K562 (cell line): ENCODE measurements around the gene MAD1L1. TPM values are rescaled to one million over a fixed set of nuclear protein-coding genes. Genes with fewer than 3 reads are reported as not detected.

ENCODE experiments used
- ATAC-seq: fragments of 200-7000 bp; cut with Tn5 transposase; 3 replicates; pipeline ENCODE4 v1.9.1; 2020; ENCODE audit warnings: moderate library complexity
- BruUV-seq: library from RNA; stranded (reverse); fragments of 400-500 nt; replicated peaks from 2 replicates; lab custom pipeline; 2021; lab: Mats Ljungman, UMichigan
- CTCF ChIA-PET: fragments of 300-600 bp; formaldehyde crosslinking; extraction: SDS; loops from one replicate; lab custom pipeline; 2021; ENCODE audit warnings: low intra/inter-chr PET ratio; lab: Yijun Ruan, JAX
- POLR2A ChIA-PET: fragments of 300-600, 350-650 bp; sonication (Branson Sonifier 250); formaldehyde crosslinking; extraction: SDS; loops from one replicate; lab custom pipeline; 2021; ENCODE audit warnings: antibody characterized with exemption, inconsistent platforms; lab: Yijun Ruan, JAX
- DNase-seq, 4 experiments: peaks; one replicate each; pipeline versions ENCODE4 v3.0.0 to v3.0.0-alpha.2; 2011 to 2018; ENCODE audit warnings: low spot score in 3 of 4, mixed read lengths in 3 of 4; ENCODE audit errors: extremely low read depth in 1 of 4
- FAIRE-seq: peaks from 2 replicates; lab custom pipeline; 2011; peaks lifted over from hg19 to GRCh38; lab: Jason Lieb, UNC
- H2AFZ ChIP-seq: 2 replicates; pipeline ENCODE4 v1.6.0; 2011; ENCODE audit warnings: low read depth, low read length, control low read depth, inconsistent platforms
- H3K27ac ChIP-seq: fragments of 200-600 bp; 3 replicates; pipeline ENCODE4 v1.8.0; 2011; ENCODE audit warnings: low read depth, mild to moderate bottlenecking, control low read depth, inconsistent platforms, low read length, moderate library complexity, mixed read lengths; ENCODE audit errors: extremely low read depth
- H3K27me3 ChIP-seq, 2 experiments: fragments of 300-600 bp in 1 of 2; 2 replicates in 1 of 2; 3 replicates in 1 of 2; pipeline versions ENCODE4 v1.6.0 to v1.8.0; 2011; ENCODE audit warnings: inconsistent platforms in 2 of 2, low read length in 2 of 2, mild to moderate bottlenecking in 1 of 2, mixed read lengths in 1 of 2, moderate library complexity in 1 of 2; ENCODE audit not compliant: control insufficient read depth in 2 of 2, insufficient read depth in 2 of 2
- H3K36me3 ChIP-seq: fragments of 300-600 bp; 3 replicates; pipeline ENCODE4 v1.8.0; 2011; ENCODE audit warnings: mild to moderate bottlenecking, low read length, inconsistent platforms; ENCODE audit not compliant: control insufficient read depth, insufficient read depth
- H3K4me1 ChIP-seq, 2 experiments: fragments of 200-600 bp in 1 of 2; replicated peaks in 1 of 2; 2 replicates in 1 of 2; 3 replicates in 1 of 2; pipeline versions ENCODE4 v1.5.1 to v1.8.0; 2011; ENCODE audit warnings: inconsistent platforms in 2 of 2, low read length in 2 of 2, mild to moderate bottlenecking in 1 of 2, mixed read lengths in 1 of 2, moderate library complexity in 1 of 2; ENCODE audit not compliant: control insufficient read depth in 2 of 2, insufficient read depth in 2 of 2
- H3K4me2 ChIP-seq: 2 replicates; pipeline ENCODE4 v1.6.1; 2011; ENCODE audit warnings: low read length, control low read depth, inconsistent platforms, mixed read lengths; ENCODE audit not compliant: insufficient read depth
- H3K4me3 ChIP-seq: fragments of 200-600 bp; sonication (generic), shearing (Covaris generic); 2 replicates; pipeline ENCODE4 v1.5.1; 2016; ENCODE audit warnings: control low read depth, inconsistent platforms
- H3K79me2 ChIP-seq: fragments of 200-600 bp; 3 replicates; pipeline ENCODE4 v1.8.0; 2011; ENCODE audit warnings: low read length, inconsistent platforms; ENCODE audit not compliant: control insufficient read depth, insufficient read depth
- H3K9ac ChIP-seq, 2 experiments: 2 replicates each; pipeline versions ENCODE4 v1.6.0 to v1.6.1; 2011; ENCODE audit warnings: low read depth in 2 of 2, low read length in 2 of 2, control low read depth in 1 of 2, inconsistent platforms in 1 of 2, mild to moderate bottlenecking in 1 of 2, mixed read lengths in 1 of 2; ENCODE audit not compliant: insufficient read depth in 1 of 2
- H3K9me1 ChIP-seq: one replicate; pipeline ENCODE4 v1.6.0; 2011; ENCODE audit warnings: inconsistent platforms, mild to moderate bottlenecking, low read length, moderate library complexity; ENCODE audit not compliant: control insufficient read depth, insufficient read depth
- H3K9me3 ChIP-seq: replicated peaks from 2 replicates; pipeline ENCODE4 v1.5.1; 2011; ENCODE audit warnings: low read depth, low read length, inconsistent platforms; ENCODE audit not compliant: control insufficient read depth, insufficient read depth
- H4K20me1 ChIP-seq: replicated peaks from 2 replicates; pipeline ENCODE4 v1.6.1; 2011; ENCODE audit warnings: low read length, inconsistent platforms, mixed read lengths; ENCODE audit not compliant: control insufficient read depth, insufficient read depth
- BDP1 ChIP-seq: IDR thresholded peaks from 3 replicates; pipeline ENCODE4 v1.6.1; 2011; ENCODE audit not compliant: insufficient read length, insufficient read depth
- CREB5 ChIP-seq: fragments of 250-450 bp; sonication (Bioruptor Pico); IDR thresholded peaks from 2 replicates; pipeline ENCODE4 v1.5.0; 2020; ENCODE audit warnings: mild to moderate bottlenecking
- E2F3 ChIP-seq: fragments of 250-450 bp; sonication (Bioruptor Pico); IDR thresholded peaks from 2 replicates; pipeline ENCODE4 v1.4.0; 2020; ENCODE audit warnings: mild to moderate bottlenecking
- ETS2 ChIP-seq: IDR thresholded peaks from 2 replicates; pipeline ENCODE4 v1.6.1; 2016; ENCODE audit warnings: borderline replicate concordance, missing genetic modification characterization, mild to moderate bottlenecking, moderate library complexity, missing compliant biosample characterization; ENCODE audit not compliant: poor library complexity, severe bottlenecking
- LCOR ChIP-seq: sonication (generic); formaldehyde crosslinking; IDR thresholded peaks from 2 replicates; pipeline ENCODE4 v1.8.0; 2022; ENCODE audit warnings: mild to moderate bottlenecking, missing genetic modification reagents
- NCOA1 ChIP-seq: fragments of 450-650 bp; IDR thresholded peaks from 2 replicates; pipeline ENCODE4 v1.6.1; 2016; ENCODE audit warnings: low read depth
- RHOXF2B ChIP-seq: fragments of 250-450 bp; sonication (Bioruptor Pico); conservative IDR thresholded peaks from 2 replicates; pipeline ENCODE4 v1.5.1; 2021
- SIN3B ChIP-seq: fragments of 450-650 bp; IDR thresholded peaks from 2 replicates; pipeline ENCODE4 v1.6.1; 2017; ENCODE audit warnings: low read depth, mild to moderate bottlenecking, moderate library complexity
- TAF1 ChIP-seq: IDR thresholded peaks from 2 replicates; pipeline ENCODE4 v1.6.1; 2011; ENCODE audit warnings: mild to moderate bottlenecking, low read length, moderate library complexity; ENCODE audit not compliant: insufficient read depth, control insufficient read depth, severe bottlenecking; ENCODE audit errors: extremely low read depth
- TAF9B ChIP-seq: fragments of 450-650 bp; IDR thresholded peaks from 2 replicates; pipeline ENCODE4 v1.6.1; 2018; ENCODE audit warnings: mild to moderate bottlenecking; ENCODE audit not compliant: partially characterized antibody
- THRAP3 ChIP-seq: fragments of 450-650 bp; IDR thresholded peaks from 2 replicates; pipeline ENCODE4 v1.6.1; 2016; ENCODE audit warnings: mild to moderate bottlenecking, inconsistent platforms, borderline replicate concordance
- ZC3H4 ChIP-seq: sonication (generic); formaldehyde crosslinking; IDR thresholded peaks from 2 replicates; pipeline ENCODE4 v1.9.0; 2021; ENCODE audit warnings: missing genetic modification reagents, borderline replicate concordance
- ZFPM2 ChIP-seq: fragments of 250-450 bp; sonication (Bioruptor Pico); IDR thresholded peaks from 2 replicates; pipeline ENCODE4 v1.5.1; 2022; ENCODE audit warnings: mild to moderate bottlenecking
- ZNF277 ChIP-seq: fragments of 250-450 bp; sonication (Bioruptor Pico); IDR thresholded peaks from 2 replicates; pipeline ENCODE4 v1.8.0; 2022; ENCODE audit warnings: inconsistent platforms, mild to moderate bottlenecking, moderate library complexity, borderline replicate concordance
- ZNF324 ChIP-seq: fragments of 250-450 bp; sonication (Bioruptor Pico); IDR thresholded peaks from 2 replicates; pipeline ENCODE4 v1.4.0; 2020; ENCODE audit warnings: mild to moderate bottlenecking
- ZNF561 ChIP-seq: fragments of 450-650 bp; formaldehyde crosslinking; conservative IDR thresholded peaks from 2 replicates; pipeline ENCODE4 v1.4.0; 2020; ENCODE audit warnings: mild to moderate bottlenecking, moderate library complexity
- WGBS: fragments of 100-300 bp; shearing (Covaris generic); methylation state at CpG from one replicate; pipeline ENCODE4 v1.1.6; 2016; ENCODE audit warnings: low coverage, mixed read lengths; ENCODE audit not compliant: insufficient coverage; ENCODE audit errors: missing lambda C conversion rate; 5-methylcytosine and 5-hydroxymethylcytosine counted together
- in situ Hi-C: fragments of 300-500 bp; cut with MboI; formaldehyde crosslinking; loops from 4 replicates; pipeline ENCODE4 v1.15.0; 2018; ENCODE audit warnings: inconsistent platforms, mixed read lengths
- intact Hi-C: fragments of 100-400 bp; cut with micrococcal nuclease; formaldehyde crosslinking; loops from 2 replicates; pipeline ENCODE4 v1.14.2; 2022
- polyA plus RNA-seq, 8 experiments: library from polyadenylated mRNA; depleted of rRNA in 4 of 8; stranded (reverse) in 5 of 8; unstranded in 3 of 8; fragments of >200 nt; fragmentation: Nextera tagmentation in 2 of 8; fragmentation: Illumina TruSeq in 1 of 8; extraction: Ambion mirVana in 2 of 8; extraction: Trizol in 1 of 8; gene quantifications; 2 replicates each; pipeline versions ENCODE4 v1.2.1 to v1.2.3, GENCODE V29; 2011 to 2014; ENCODE audit warnings: inconsistent platforms in 1 of 8, missing spikeins in 1 of 8
- total RNA-seq, 7 experiments: library from RNA; depleted of rRNA in 6 of 7; stranded (reverse); fragments of >200 nt in 6 of 7; fragmentation: Illumina TruSeq in 2 of 7; extraction: Trizol in 2 of 7; gene quantifications; 2 replicates each; pipeline versions ENCODE4 v1.2.1 to v1.2.3, GENCODE V29; 2011 to 2021; ENCODE audit warnings: low replicate concordance in 1 of 7

MAD1L1 gene
- total and polyA plus RNA-seq, 9 of the 15 experiments (the other 6 are each of a cell fraction or from before 2014, with no cell fraction given) = 1.7 to 89.7 (median 18.0) TPM

GRCh38 chr7:1987591-1988532 is 244.9 kb downstream of the MAD1L1 start:
- Histone ChIP-seq H3K4me3 (no peak overlapping the region), H3K27me3 (no peaks in the 10 kb centered on the region), H3K79me2 (no peaks in the 10 kb centered on the region), H3K4me2 (no peak overlapping the region), H3K4me1 (peaks cover 0 to 41% of the 10 kb centered on the region in 2 experiments; a peak in 2 of 5 replicates), H4K20me1 (no peaks in the 10 kb centered on the region), H3K36me3 (peaks cover 3% of the 10 kb centered on the region; the same call in 1 of the 3 replicates), H3K9me3 (no peaks in the 10 kb centered on the region), H3K9me1 (peaks cover 3% of the 10 kb centered on the region), H3K9ac (peak overlapping the region in 1 of 2 experiments; percentile 64; a peak in 2 of 4 replicates), H3K27ac (no peak overlapping the region), H2AFZ (no peak overlapping the region)
- FAIRE-seq (no peak), ATAC-seq (no peak), DNase-seq (no peak)
- POLR2A ChIA-PET = no interaction called here
- CTCF ChIA-PET = no interaction called here
- intact Hi-C loops = no loop called here
- no peak for TF ChIP-seq THRAP3
- no peak for TF ChIP-seq TAF9B
- no peak for TF ChIP-seq E2F3 (CRISPR knock-in tag)
- no peak for TF ChIP-seq ZC3H4 (CRISPR knock-in tag)
- no peak for TF ChIP-seq ZNF277 (CRISPR knock-in tag)
- no peak for TF ChIP-seq CREB5 (CRISPR knock-in tag)
- TF ChIP-seq SIN3B = no peak
- TF ChIP-seq RHOXF2B (CRISPR knock-in tag) = no peak
- no peak for TF ChIP-seq ETS2 (tag)
- no peak for TF ChIP-seq ZNF561 (CRISPR knock-in tag)
- no peak for TF ChIP-seq LCOR
- TF ChIP-seq BDP1 = no peak
- TF ChIP-seq NCOA1 = no peak
- TF ChIP-seq ZFPM2 = no peak
- no peak for TF ChIP-seq TAF1
- TF ChIP-seq ZNF324 (CRISPR knock-in tag) = no peak
- no TSS peak for BruUV-seq
- in situ Hi-C loops = no loop called here
- WGBS = 94% methylated on average over 22 of the region's 43 CpGs
